MM.1S (cell line): ENCODE results near the gene CHST3.

Experiments used
- EZH2 ChIP-seq: fragments of 300-600 bp; sonication (generic); optimal IDR thresholded peaks from 2 replicates; pipeline ENCODE3; 2017; ENCODE audit warnings: low read depth, mild to moderate bottlenecking, antibody characterized with exemption, low read length, mixed read lengths
- EZH2phosphoT487 ChIP-seq: fragments of 300-600 bp; sonication (generic); IDR thresholded peaks from 2 replicates; pipeline ENCODE4 v1.6.1; 2018; ENCODE audit warnings: antibody characterized with exemption, low read length
- TF ChIP-seq, protein P1 (sequence below): fragments of 300-600 bp; sonication (generic); IDR thresholded peaks from 2 replicates; pipeline ENCODE4 v1.5.1; 2016; ENCODE audit warnings: antibody characterized with exemption, low read length, mixed read lengths

DNA sequence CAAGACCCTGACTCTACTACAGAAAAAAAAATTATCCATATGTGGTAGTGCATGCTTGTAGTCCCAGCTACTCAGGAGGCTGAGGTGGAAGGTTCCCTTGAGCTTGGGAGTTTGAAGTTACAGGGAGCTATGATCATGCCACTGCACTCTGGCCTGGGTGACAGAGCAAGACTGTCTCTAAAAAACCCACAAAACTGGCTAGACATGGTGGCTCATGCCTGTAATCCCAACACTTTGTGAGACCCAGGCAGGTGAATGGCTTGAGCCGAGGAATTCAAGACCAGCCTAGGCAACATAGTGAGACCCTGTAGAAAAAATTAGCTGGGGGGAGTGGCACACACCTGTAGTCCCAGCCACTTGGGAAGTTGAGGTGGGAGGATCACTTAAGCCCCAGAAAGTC is 32.9 kb upstream of the CHST3 start:
- TF ChIP-seq, protein P1, sequence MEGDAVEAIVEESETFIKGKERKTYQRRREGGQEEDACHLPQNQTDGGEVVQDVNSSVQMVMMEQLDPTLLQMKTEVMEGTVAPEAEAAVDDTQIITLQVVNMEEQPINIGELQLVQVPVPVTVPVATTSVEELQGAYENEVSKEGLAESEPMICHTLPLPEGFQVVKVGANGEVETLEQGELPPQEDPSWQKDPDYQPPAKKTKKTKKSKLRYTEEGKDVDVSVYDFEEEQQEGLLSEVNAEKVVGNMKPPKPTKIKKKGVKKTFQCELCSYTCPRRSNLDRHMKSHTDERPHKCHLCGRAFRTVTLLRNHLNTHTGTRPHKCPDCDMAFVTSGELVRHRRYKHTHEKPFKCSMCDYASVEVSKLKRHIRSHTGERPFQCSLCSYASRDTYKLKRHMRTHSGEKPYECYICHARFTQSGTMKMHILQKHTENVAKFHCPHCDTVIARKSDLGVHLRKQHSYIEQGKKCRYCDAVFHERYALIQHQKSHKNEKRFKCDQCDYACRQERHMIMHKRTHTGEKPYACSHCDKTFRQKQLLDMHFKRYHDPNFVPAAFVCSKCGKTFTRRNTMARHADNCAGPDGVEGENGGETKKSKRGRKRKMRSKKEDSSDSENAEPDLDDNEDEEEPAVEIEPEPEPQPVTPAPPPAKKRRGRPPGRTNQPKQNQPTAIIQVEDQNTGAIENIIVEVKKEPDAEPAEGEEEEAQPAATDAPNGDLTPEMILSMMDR: no peak
- TF ChIP-seq EZH2: no peak
- no peak for TF ChIP-seq EZH2phosphoT487
